ENCODE measurements around the gene RGL2. TPM values are rescaled to one million over a fixed set of nuclear protein-coding genes. Genes with fewer than 3 reads are reported as not detected.
"Not testable (repeated sequence)": the region's sequence is repeated elsewhere in the genome, so short reads cannot be mapped to it uniquely, and the experiment has no call there.

RGL2 gene, protein sequence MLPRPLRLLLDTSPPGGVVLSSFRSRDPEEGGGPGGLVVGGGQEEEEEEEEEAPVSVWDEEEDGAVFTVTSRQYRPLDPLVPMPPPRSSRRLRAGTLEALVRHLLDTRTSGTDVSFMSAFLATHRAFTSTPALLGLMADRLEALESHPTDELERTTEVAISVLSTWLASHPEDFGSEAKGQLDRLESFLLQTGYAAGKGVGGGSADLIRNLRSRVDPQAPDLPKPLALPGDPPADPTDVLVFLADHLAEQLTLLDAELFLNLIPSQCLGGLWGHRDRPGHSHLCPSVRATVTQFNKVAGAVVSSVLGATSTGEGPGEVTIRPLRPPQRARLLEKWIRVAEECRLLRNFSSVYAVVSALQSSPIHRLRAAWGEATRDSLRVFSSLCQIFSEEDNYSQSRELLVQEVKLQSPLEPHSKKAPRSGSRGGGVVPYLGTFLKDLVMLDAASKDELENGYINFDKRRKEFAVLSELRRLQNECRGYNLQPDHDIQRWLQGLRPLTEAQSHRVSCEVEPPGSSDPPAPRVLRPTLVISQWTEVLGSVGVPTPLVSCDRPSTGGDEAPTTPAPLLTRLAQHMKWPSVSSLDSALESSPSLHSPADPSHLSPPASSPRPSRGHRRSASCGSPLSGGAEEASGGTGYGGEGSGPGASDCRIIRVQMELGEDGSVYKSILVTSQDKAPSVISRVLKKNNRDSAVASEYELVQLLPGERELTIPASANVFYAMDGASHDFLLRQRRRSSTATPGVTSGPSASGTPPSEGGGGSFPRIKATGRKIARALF
- 63.9 TPM for total RNA-seq

GRCh38 chr6:33298773-33299236 lies at the start of gene RGL2:
Gene RGL2, minus strand, starts transcription at chr6:33298942. Its CDS starts 332 bp downstream, at chr6:33298610.
- intact Hi-C loops (cut with DNase I), result loop anchor here (1.0 to 5.0 kb wide), 7 partner anchors 10 to 128 kb away; partner anchors contain the start of genes B3GALT4, KIFC1, PFDN6 and RXRB
- no peak for TF ChIP-seq CTCF (IDR thresholded peaks at IDR 0.05)
- H3K36me3 ChIP-seq, result peaks cover 31 to 43% of the 10 kb centered on the region in 2 donors
- no peaks in the 10 kb centered on the region for H3K27me3 ChIP-seq
- peak in 1 of 2 donors; percentile 92 for DNase-seq (ENCODE audit: low spot score in 2 of 2)
- peak within 1 kb of the TSS; percentile 96 to 97 for H3K4me3 ChIP-seq
- H3K27ac ChIP-seq, result peak within 1 kb of the TSS; percentile 97 to 98
- peaks cover 7 to 18% of the 10 kb centered on the region in 2 donors for H3K4me1 ChIP-seq
- H3K9me3 ChIP-seq, result no peaks in the 10 kb centered on the region

- Histone ChIP-seq H3K27me3 (no peaks in the 10 kb centered on the region), H3K9me3 (no peaks in the 10 kb centered on the region), H3K4me1 (peaks cover 0 to 7% of the 10 kb centered on the region in 2 donors), H3K36me3 (no peaks in the 10 kb centered on the region), H3K27ac (no peak overlapping the region), H3K4me3 (no peak overlapping the region)
- DNase-seq (ENCODE audit: low spot score in 2 of 2), result no peak
- intact Hi-C loops (cut with DNase I), result no loop called here
- no peak for TF ChIP-seq CTCF (IDR thresholded peaks at IDR 0.05)
Observed at GRCh38 chr6:33347816-33348215, 49.1 kb upstream of the RGL2 start.

GRCh38 chr6:33346972-33347371 lies 48.2 kb upstream of the RGL2 start:
- H3K27ac ChIP-seq; H3K27me3 ChIP-seq; DNase-seq (ENCODE audit: low spot score in 2 of 2); H3K4me3 ChIP-seq; H3K9me3 ChIP-seq; intact Hi-C loops (cut with DNase I); H3K4me1 ChIP-seq; H3K36me3 ChIP-seq: not testable (repeated sequence)

DNA sequence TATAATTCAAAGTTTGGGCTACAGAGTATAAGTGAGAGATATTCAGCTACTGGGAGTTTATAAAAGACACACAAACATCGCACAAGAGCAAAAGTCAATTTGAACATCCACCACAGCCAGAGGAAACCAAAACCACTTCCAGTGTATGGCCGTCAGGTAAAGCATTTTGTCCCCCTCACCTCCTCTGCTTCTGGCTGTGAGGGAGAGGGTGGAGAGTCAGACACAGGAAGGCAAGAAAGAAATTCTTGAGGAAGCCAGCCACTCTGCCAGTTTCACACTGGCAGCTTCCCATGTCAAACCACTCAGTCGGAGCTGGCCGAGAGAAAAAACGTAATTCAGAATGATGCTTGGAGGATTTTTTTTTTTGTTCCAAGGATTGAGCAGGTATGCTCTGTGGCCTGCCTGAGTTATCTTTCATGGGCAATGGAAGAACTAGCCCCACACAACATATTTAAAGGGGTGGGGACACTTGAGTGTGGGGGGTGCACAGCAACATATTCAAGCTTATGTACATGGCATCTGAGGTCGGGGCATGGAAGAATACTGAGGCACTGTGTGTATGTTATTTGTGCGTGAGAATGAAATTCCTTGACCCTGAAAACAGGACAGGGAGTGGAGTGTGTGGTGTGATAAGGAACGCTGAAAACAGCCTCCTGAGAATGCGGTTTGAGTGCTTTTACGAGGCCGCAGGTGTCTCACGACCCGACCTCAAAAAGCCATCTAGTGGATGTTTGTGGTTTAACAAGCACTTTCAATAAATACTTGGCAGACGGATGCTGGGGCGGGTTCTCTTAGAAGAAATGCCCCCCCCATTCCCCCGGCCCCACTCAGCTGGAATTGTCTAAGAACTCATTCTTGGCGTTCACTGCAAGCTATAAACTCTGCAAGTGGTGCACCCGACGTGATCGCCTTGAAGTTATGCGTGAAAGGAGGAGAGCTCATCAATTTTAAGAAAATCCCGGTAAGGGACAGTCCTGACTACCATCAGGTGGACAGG lies 46.3 kb upstream of the RGL2 start:
- Histone ChIP-seq H3K27me3 (no peaks in the 10 kb centered on the region), H3K9me3 (no peaks in the 10 kb centered on the region), H3K4me3 (peak overlapping the region in 1 of 2 donors; percentile 21), H3K4me1 (peaks cover 0 to 7% of the 10 kb centered on the region in 2 donors), H3K36me3 (no peaks in the 10 kb centered on the region), H3K27ac (peak overlapping the region in 1 of 2 donors; percentile 22)
- intact Hi-C loops (cut with DNase I), result no loop called here
- peak; percentile 42 to 66 (median 64) for TF ChIP-seq CTCF (IDR thresholded peaks at IDR 0.05)
- peak in 1 of 2 donors; percentile 80 for DNase-seq (ENCODE audit: low spot score in 2 of 2)

DNA sequence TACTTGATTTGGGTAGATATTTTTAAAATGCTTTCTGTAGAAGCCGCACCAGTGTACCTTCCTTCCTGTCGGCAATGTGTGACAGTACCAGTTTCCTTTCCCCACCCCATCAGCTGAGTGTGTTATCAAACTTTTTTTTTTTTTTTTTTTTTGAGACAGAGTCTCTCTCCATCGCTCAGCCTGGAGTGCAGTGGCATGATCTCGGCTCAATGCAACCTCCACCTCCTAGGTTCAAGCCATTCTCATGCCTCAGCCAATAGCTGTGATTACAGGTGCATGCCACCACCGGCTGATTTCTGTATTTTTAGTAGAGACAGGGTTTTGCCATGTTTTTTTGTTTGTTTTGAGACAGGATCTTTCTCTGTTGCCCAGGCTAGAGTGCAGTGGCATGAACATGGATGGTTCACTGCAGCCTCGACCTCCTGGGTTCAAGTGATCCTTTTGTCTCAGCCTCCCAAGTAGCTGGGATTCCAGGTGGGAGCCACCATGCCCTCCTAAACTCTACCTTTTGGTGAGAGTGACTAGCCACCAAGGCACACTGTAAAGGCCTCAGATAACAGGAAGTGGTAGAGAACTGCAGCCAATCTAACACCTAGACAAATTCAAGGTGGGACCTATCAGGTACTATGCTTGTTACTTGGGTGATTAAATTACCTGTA lies 45.3 kb upstream of the RGL2 start:
- Histone ChIP-seq H3K4me1 (peaks cover 0 to 7% of the 10 kb centered on the region in 2 donors), H3K36me3 (no peaks in the 10 kb centered on the region), H3K27ac (no peak overlapping the region), H3K27me3 (no peaks in the 10 kb centered on the region), H3K4me3 (no peak overlapping the region), H3K9me3 (no peaks in the 10 kb centered on the region)
- intact Hi-C loops (cut with DNase I), result no loop called here
- TF ChIP-seq CTCF (IDR thresholded peaks at IDR 0.05), result no peak
- no peak for DNase-seq (ENCODE audit: low spot score in 2 of 2)

GRCh38 chr6:33343606-33343952 lies 44.8 kb upstream of the RGL2 start:
- H3K4me3 ChIP-seq; DNase-seq (ENCODE audit: low spot score in 2 of 2); intact Hi-C loops (cut with DNase I); H3K27me3 ChIP-seq; H3K36me3 ChIP-seq; H3K9me3 ChIP-seq; H3K4me1 ChIP-seq; H3K27ac ChIP-seq: not testable (repeated sequence)
